HepG2 (cell line): ENCODE data around the gene TSN. TPM values are rescaled to one million over a fixed set of nuclear protein-coding genes. Genes with fewer than 3 reads are reported as not detected.

Experiments used
- ATAC-seq: fragments of 200-7000 bp; cut with Tn5 transposase; 3 replicates; pipeline ENCODE4 v1.9.1; 2020; ENCODE audit warnings: mild to moderate bottlenecking, moderate library complexity
- BruUV-seq: library from RNA; stranded (reverse); fragments of 400-500 nt; replicated peaks from 2 replicates; lab custom pipeline; 2021; lab: Mats Ljungman, UMichigan
- CTCF ChIA-PET: fragments of 300-600 bp; formaldehyde crosslinking; extraction: SDS; loops from one replicate; lab custom pipeline; 2021; ENCODE audit warnings: low total read pairs, inconsistent platforms, low intra/inter-chr PET ratio; lab: Yijun Ruan, JAX
- POLR2A ChIA-PET: fragments of 350-600 bp; sonication (Branson Sonifier 250); formaldehyde crosslinking; loops from one replicate; lab custom pipeline; 2020; ENCODE audit warnings: antibody characterized with exemption, inconsistent platforms; lab: Yijun Ruan, JAX
- DNase-seq: peaks from one replicate; pipeline ENCODE4 v3.0.0-alpha.2; 2015; ENCODE audit warnings: low spot score
- FAIRE-seq: peaks from 3 replicates; lab custom pipeline; 2011; peaks lifted over from hg19 to GRCh38; lab: Jason Lieb, UNC
- H2AFZ ChIP-seq: one replicate; pipeline ENCODE4 v1.6.1; 2011; ENCODE audit warnings: low read length, inconsistent platforms
- H3K27ac ChIP-seq: fragments of 300-600 bp; 3 replicates; pipeline ENCODE4 v1.8.0; 2011; ENCODE audit warnings: mixed run types, mild to moderate bottlenecking, mixed read lengths, low read length, inconsistent platforms; ENCODE audit not compliant: insufficient read depth; ENCODE audit errors: extremely low read length
- H3K27me3 ChIP-seq, 2 experiments: fragments of 200-600 bp in 1 of 2; 2 replicates in 1 of 2; 3 replicates in 1 of 2; pipeline versions ENCODE4 v1.6.0 to v1.8.0; 2011; ENCODE audit warnings: low read length in 2 of 2, mild to moderate bottlenecking in 2 of 2, moderate library complexity in 2 of 2, inconsistent platforms in 1 of 2; ENCODE audit not compliant: insufficient read depth in 2 of 2, control insufficient read depth in 1 of 2
- H3K36me3 ChIP-seq, 2 experiments: fragments of 200-600 bp in 1 of 2; replicated peaks in 1 of 2; 2 replicates in 1 of 2; 3 replicates in 1 of 2; pipeline versions ENCODE4 v1.5.1 to v1.8.0; 2011; ENCODE audit warnings: low read length in 2 of 2, inconsistent platforms in 1 of 2; ENCODE audit not compliant: insufficient read depth in 2 of 2, control insufficient read depth in 1 of 2
- H3K4me1 ChIP-seq: 2 replicates; pipeline ENCODE4 v1.5.1; 2012; ENCODE audit warnings: low read length, inconsistent platforms; ENCODE audit not compliant: insufficient read depth
- H3K4me2 ChIP-seq: 2 replicates; pipeline ENCODE4 v1.6.0; 2011; ENCODE audit warnings: low read depth, low read length, inconsistent platforms
- H3K4me3 ChIP-seq, 3 experiments: fragments of 200-600 bp in 1 of 3; sonication (generic), shearing (Covaris generic) in 1 of 3; replicated peaks in 1 of 3; 2 replicates each; pipeline ENCODE4 v1.5.1; 2011 to 2016; ENCODE audit warnings: low read length in 3 of 3, inconsistent platforms in 2 of 3, low read depth in 2 of 3, mild to moderate bottlenecking in 2 of 3, control low read depth in 1 of 3, mixed read lengths in 1 of 3; ENCODE audit not compliant: insufficient read depth in 1 of 3
- H3K79me2 ChIP-seq: one replicate; pipeline ENCODE4 v1.6.1; 2011; ENCODE audit warnings: low read length, inconsistent platforms; ENCODE audit not compliant: insufficient read depth
- H3K9ac ChIP-seq: 2 replicates; pipeline ENCODE4 v1.6.0; 2011; ENCODE audit warnings: mild to moderate bottlenecking, low read depth, low read length, inconsistent platforms; ENCODE audit not compliant: insufficient read depth
- H3K9me3 ChIP-seq: 2 replicates; pipeline ENCODE4 v1.5.1; 2012; ENCODE audit warnings: mild to moderate bottlenecking, low read length
- H4K20me1 ChIP-seq: 2 replicates; pipeline ENCODE4 v1.6.0; 2011; ENCODE audit warnings: inconsistent platforms, mild to moderate bottlenecking, low read length, moderate library complexity; ENCODE audit not compliant: insufficient read depth
- FOXP1 ChIP-seq, 2 experiments: fragments of 450-650 bp in 1 of 2; IDR thresholded peaks; 2 replicates each; pipeline ENCODE4 v1.6.1; 2017 to 2018; ENCODE audit warnings: antibody characterized with exemption in 1 of 2
- GATA4 ChIP-seq: sonication (generic); IDR thresholded peaks from 2 replicates; pipeline ENCODE4 v1.6.1; 2016; ENCODE audit warnings: antibody characterized with exemption, low read depth, borderline replicate concordance
- MXI1 ChIP-seq: IDR thresholded peaks from 3 replicates; pipeline ENCODE4 v1.6.1; 2012; ENCODE audit warnings: low read depth, low read length, inconsistent platforms, borderline replicate concordance
- PHB2 ChIP-seq: fragments of 450-650 bp; IDR thresholded peaks from 2 replicates; pipeline ENCODE4 v1.6.1; 2018; ENCODE audit not compliant: partially characterized antibody
- RNF2 ChIP-seq: fragments of 450-650 bp; conservative IDR thresholded peaks from 2 replicates; pipeline ENCODE4 v1.6.1; 2016; ENCODE audit warnings: low read depth
- TBX2 ChIP-seq: sonication (generic); formaldehyde crosslinking; IDR thresholded peaks from 2 replicates; pipeline ENCODE4 v1.5.0; 2020; ENCODE audit warnings: missing genetic modification reagents, mild to moderate bottlenecking, borderline replicate concordance
- ZBTB10 ChIP-seq: sonication (generic); formaldehyde crosslinking; IDR thresholded peaks from 2 replicates; pipeline ENCODE4 v1.4.0; 2020; ENCODE audit warnings: missing genetic modification reagents, borderline replicate concordance
- ZBTB42 ChIP-seq: sonication (generic); formaldehyde crosslinking; IDR thresholded peaks from 2 replicates; pipeline ENCODE4 v1.5.0; 2020; ENCODE audit warnings: mild to moderate bottlenecking, missing genetic modification reagents
- ZFX ChIP-seq: sonication (generic); formaldehyde crosslinking; IDR thresholded peaks from 2 replicates; pipeline ENCODE4 v1.4.0; 2020; ENCODE audit warnings: mild to moderate bottlenecking, low read depth, missing genetic modification reagents, moderate library complexity
- WGBS: methylation state at CpG from one replicate; pipeline ENCODE4 v1.1.6; 2017; ENCODE audit warnings: low lambda C conversion rate; 5-methylcytosine and 5-hydroxymethylcytosine counted together
- in situ Hi-C: cut with HindIII; loops from 2 replicates; pipeline ENCODE4 v1.10.0; 2017; ENCODE audit warnings: low pct_unique_long_range_greater_than_20kb; ENCODE audit not compliant: extremely low pct_ligation_motif_present
- intact Hi-C: fragments of 100-400 bp; cut with micrococcal nuclease; formaldehyde crosslinking; loops from one replicate; pipeline ENCODE4 v1.10.0; 2022; ENCODE audit not compliant: unreplicated experiment
- polyA plus RNA-seq, 8 experiments: library from polyadenylated mRNA; depleted of rRNA in 3 of 8; stranded (reverse) in 7 of 8; unstranded in 1 of 8; fragments of >200 nt; fragmentation: Illumina TruSeq in 4 of 8; extraction: Trizol in 4 of 8; gene quantifications; 2 replicates each; pipeline versions ENCODE4 v1.2.1 to v1.2.3, GENCODE V29; 2011 to 2016; ENCODE audit warnings: low read depth in 4 of 8, missing spikeins in 1 of 8, mixed read lengths in 1 of 8; ENCODE audit not compliant: insufficient read depth in 1 of 8
- total RNA-seq, 5 experiments: library from RNA; depleted of rRNA; stranded (reverse); fragments of >200 nt; fragmentation: Illumina TruSeq; extraction: Trizol; gene quantifications; 2 replicates each; pipeline ENCODE4 v1.2.3, GENCODE V29; 2016; ENCODE audit warnings: low read depth in 1 of 5
- TF ChIP-seq, protein P1 (sequence below): sonication (generic); formaldehyde crosslinking; IDR thresholded peaks from 2 replicates; pipeline ENCODE4 v1.5.0; 2020; ENCODE audit warnings: mild to moderate bottlenecking, missing genetic modification reagents, moderate library complexity

The TSN gene
- total and polyA plus RNA-seq, 2 of the 13 experiments (the other 11 are each of a cell fraction or from before 2014, with no cell fraction given), result 56.4 to 115 TPM

GRCh38 chr2:121801916-121802315, 46.5 kb downstream of the TSN start:
- TF ChIP-seq ZFX (CRISPR knock-in tag) (no peak), ZBTB42 (CRISPR knock-in tag) (no peak), FOXP1 (IDR thresholded peaks at IDR 0.05) (no peak), FOXP1 (CRISPR knock-in tag; IDR thresholded peaks at IDR 0.05) (no peak), TBX2 (no peak), GATA4 (no peak), MXI1 (no peak)
- DNase-seq, result no peak
- no peaks in the 10 kb centered on the region for H3K36me3 ChIP-seq
- under 1% methylated on average over 2 of the region's 2 CpGs for whole genome bisulfite sequencing
- intact Hi-C loops (no loop called here), in situ Hi-C loops (no loop called here)
- 0 out of 2 replicates have a peak, but pooled peaks cover 8% of the 10 kb centered on the region for H3K4me1 ChIP-seq
- no peaks in the 10 kb centered on the region for H3K79me2 ChIP-seq
- no peaks in the 10 kb centered on the region for H4K20me1 ChIP-seq
- H3K27ac ChIP-seq, result no peak overlapping the region
- H3K9me3 ChIP-seq, result no peaks in the 10 kb centered on the region
- no peaks in the 10 kb centered on the region; a peak in 1 of 5 replicates for H3K27me3 ChIP-seq
- H3K4me2 ChIP-seq, result no peak overlapping the region
- no peak overlapping the region for H3K4me3 ChIP-seq
- no peak overlapping the region for H3K9ac ChIP-seq
- no peak for FAIRE-seq
- POLR2A ChIA-PET, result no interaction called here
- no peak for ATAC-seq
- no peak overlapping the region for H2AFZ ChIP-seq
- CTCF ChIA-PET, result no interaction called here
- no TSS peak for BruUV-seq

DNA sequence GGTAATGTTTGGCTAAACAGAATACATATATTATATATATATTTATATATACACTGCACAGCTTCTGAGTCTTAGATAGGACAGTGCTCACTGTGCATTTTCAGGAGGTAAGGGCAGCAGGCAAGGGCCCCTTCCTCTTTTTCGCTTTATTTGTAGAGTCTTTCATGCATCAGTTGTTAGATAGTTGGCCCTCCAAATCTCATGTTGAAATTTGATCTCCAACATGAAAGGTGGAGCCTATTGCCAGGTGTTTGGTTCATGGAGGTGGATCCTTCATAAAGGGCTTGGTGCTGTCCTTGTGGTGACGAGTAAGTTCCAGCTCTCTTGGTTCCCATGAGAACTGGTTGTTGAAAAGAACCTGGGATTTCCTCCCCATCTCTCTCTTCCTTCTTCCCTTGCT, 48.1 kb downstream of the TSN start:
- no peak overlapping the region for H2AFZ ChIP-seq
- H3K4me3 ChIP-seq, result no peak overlapping the region
- BruUV-seq, result no TSS peak
- ChIA-PET CTCF (no interaction called here), POLR2A (no interaction called here)
- no peaks in the 10 kb centered on the region for H3K36me3 ChIP-seq
- H3K4me2 ChIP-seq, result no peak overlapping the region
- DNase-seq (no peak), ATAC-seq (no peak), FAIRE-seq (no peak)
- 3% methylated on average over 2 of the region's 2 CpGs for WGBS
- H3K9me3 ChIP-seq, result no peaks in the 10 kb centered on the region
- H3K27me3 ChIP-seq, result no peaks in the 10 kb centered on the region; a peak in 1 of 5 replicates
- H4K20me1 ChIP-seq, result no peaks in the 10 kb centered on the region
- H3K9ac ChIP-seq, result no peak overlapping the region
- in situ Hi-C loops, result no loop called here
- intact Hi-C loops, result no loop called here
- no peak overlapping the region for H3K27ac ChIP-seq
- no peaks in the 10 kb centered on the region for H3K79me2 ChIP-seq
- H3K4me1 ChIP-seq, result 0 out of 2 replicates have a peak, but pooled peaks cover 8% of the 10 kb centered on the region
- TF ChIP-seq PHB2 (no peak), RNF2 (no peak), ZBTB10 (CRISPR knock-in tag) (no peak)
- TF ChIP-seq, protein P1, sequence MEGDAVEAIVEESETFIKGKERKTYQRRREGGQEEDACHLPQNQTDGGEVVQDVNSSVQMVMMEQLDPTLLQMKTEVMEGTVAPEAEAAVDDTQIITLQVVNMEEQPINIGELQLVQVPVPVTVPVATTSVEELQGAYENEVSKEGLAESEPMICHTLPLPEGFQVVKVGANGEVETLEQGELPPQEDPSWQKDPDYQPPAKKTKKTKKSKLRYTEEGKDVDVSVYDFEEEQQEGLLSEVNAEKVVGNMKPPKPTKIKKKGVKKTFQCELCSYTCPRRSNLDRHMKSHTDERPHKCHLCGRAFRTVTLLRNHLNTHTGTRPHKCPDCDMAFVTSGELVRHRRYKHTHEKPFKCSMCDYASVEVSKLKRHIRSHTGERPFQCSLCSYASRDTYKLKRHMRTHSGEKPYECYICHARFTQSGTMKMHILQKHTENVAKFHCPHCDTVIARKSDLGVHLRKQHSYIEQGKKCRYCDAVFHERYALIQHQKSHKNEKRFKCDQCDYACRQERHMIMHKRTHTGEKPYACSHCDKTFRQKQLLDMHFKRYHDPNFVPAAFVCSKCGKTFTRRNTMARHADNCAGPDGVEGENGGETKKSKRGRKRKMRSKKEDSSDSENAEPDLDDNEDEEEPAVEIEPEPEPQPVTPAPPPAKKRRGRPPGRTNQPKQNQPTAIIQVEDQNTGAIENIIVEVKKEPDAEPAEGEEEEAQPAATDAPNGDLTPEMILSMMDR (CRISPR knock-in tag), result no peak
- TF ChIP-seq, all 625 proteins: peak for 0
